GM19240 (cell line): Measurements from ENCODE around the gene PTGR3.

ENCODE experiments used
- DNase-seq: peaks from one replicate; pipeline ENCODE4 v3.0.0; 2011; ENCODE audit warnings: low spot score; ENCODE audit not compliant: insufficient read length

PTGR3 gene

GRCh38 chr18:75235896-75236295 lies 27.0 kb upstream of the PTGR3 start:
- DNase-seq = no peak

- DNase-seq = no peak
These were observed 26.0 kb upstream of the PTGR3 start for GRCh38 chr18:75234901-75235300.

- no peak for DNase-seq
These were observed 22.1 kb upstream of the PTGR3 start for GRCh38 chr18:75231053-75231406.

- DNase-seq = no peak
These were observed 21.5 kb upstream of the PTGR3 start for GRCh38 chr18:75230163-75231052.

GRCh38 chr18:75229437-75229836 lies 20.5 kb upstream of the PTGR3 start:
- DNase-seq = no peak

- DNase-seq = no peak
These were observed 20.0 kb upstream of the PTGR3 start for GRCh38 chr18:75228967-75229366.

GRCh38 chr18:75227535-75228296 lies 18.8 kb upstream of the PTGR3 start:
- DNase-seq = no peak

GRCh38 chr18:75226956-75227316 lies 18.0 kb upstream of the PTGR3 start:
- DNase-seq = no peak

GRCh38 chr18:75226286-75226955 lies 17.5 kb upstream of the PTGR3 start:
- DNase-seq = no peak

- DNase-seq = no peak
These were observed 14.9 kb upstream of the PTGR3 start for GRCh38 chr18:75223687-75224347.

- DNase-seq = no peak
These were observed 13.5 kb upstream of the PTGR3 start for GRCh38 chr18:75222407-75222806.

GRCh38 chr18:75221897-75222296 lies 13.0 kb upstream of the PTGR3 start:
- DNase-seq = no peak

- DNase-seq = no peak
These were observed 12.5 kb upstream of the PTGR3 start for GRCh38 chr18:75221397-75221796.

GRCh38 chr18:75220551-75221355 lies 11.8 kb upstream of the PTGR3 start:
- DNase-seq = no peak

- no peak for DNase-seq
These were observed 10.9 kb upstream of the PTGR3 start for GRCh38 chr18:75219745-75220375.

- DNase-seq = no peak
These were observed 9.4 kb upstream of the PTGR3 start for GRCh38 chr18:75218065-75218923.

GRCh38 chr18:75216911-75217689 lies 8.2 kb upstream of the PTGR3 start:
- no peak for DNase-seq

- no peak for DNase-seq
These were observed 7.4 kb upstream of the PTGR3 start for GRCh38 chr18:75216212-75216910.
